PC-3 (cell line): Measurements from ENCODE around the gene ERG28. TPM values are rescaled to one million over a fixed set of nuclear protein-coding genes. Genes with fewer than 3 reads are reported as not detected.

Source experiments
- ATAC-seq: fragments of 200-7000 bp; cut with Tn5 transposase; 2 replicates; pipeline ENCODE4 v1.9.1; 2020; ENCODE audit warnings: mild to moderate bottlenecking, moderate library complexity
- BruUV-seq: library from RNA; stranded (reverse); fragments of 400-500 nt; replicated peaks from 2 replicates; lab custom pipeline; 2021; lab: Mats Ljungman, UMichigan
- CTCF ChIA-PET: fragments of 300-600 bp; sonication (Branson Sonifier 250); formaldehyde crosslinking; loops from one replicate; lab custom pipeline; 2022; ENCODE audit warnings: antibody characterized with exemption; lab: Charles Lee
- POLR2A ChIA-PET: fragments of 300-600 bp; sonication (Branson Sonifier 250); formaldehyde crosslinking; loops from one replicate; lab custom pipeline; 2022; ENCODE audit warnings: antibody characterized with exemption; ENCODE audit not compliant: unreplicated experiment; lab: Charles Lee
- DNase-seq: peaks from one replicate; pipeline ENCODE4 v3.0.0-alpha.2; 2015
- H2AFZ ChIP-seq: fragments of 300-600 bp; sonication (generic); 2 replicates; pipeline ENCODE4 v1.6.0; 2016; ENCODE audit warnings: antibody characterized with exemption, low read length
- H3F3A ChIP-seq: fragments of 300-600 bp; sonication (generic); one replicate; pipeline ENCODE4 v1.6.0; 2017; ENCODE audit warnings: antibody characterized with exemption, low read length, control low read depth, mild to moderate bottlenecking; ENCODE audit not compliant: unreplicated experiment
- H3K27ac ChIP-seq: fragments of 300-600 bp; sonication (generic); 2 replicates; pipeline ENCODE4 v1.5.1; 2016; ENCODE audit warnings: mild to moderate bottlenecking, low read length
- H3K27me3 ChIP-seq: fragments of 300-600 bp; sonication (generic); 2 replicates; pipeline ENCODE4 v1.6.1; 2016; ENCODE audit warnings: low read length, mixed read lengths
- H3K36me3 ChIP-seq: fragments of 300-600 bp; sonication (generic); 2 replicates; pipeline ENCODE4 v1.6.1; 2016; ENCODE audit warnings: low read depth, mixed run types, low read length, mixed read lengths
- H3K4me1 ChIP-seq: fragments of 300-600 bp; sonication (generic); 2 replicates; pipeline ENCODE4 v1.5.1; 2016; ENCODE audit warnings: low read length; ENCODE audit not compliant: insufficient read depth
- H3K4me2 ChIP-seq: fragments of 300-600 bp; sonication (generic); 2 replicates; pipeline ENCODE4 v1.6.0; 2016; ENCODE audit warnings: low read length
- H3K4me3 ChIP-seq: fragments of 300-600 bp; sonication (generic); 2 replicates; pipeline ENCODE4 v1.5.1; 2016; ENCODE audit warnings: mild to moderate bottlenecking, low read length, mixed read lengths
- H3K79me2 ChIP-seq: fragments of 300-600 bp; sonication (generic); 2 replicates; pipeline ENCODE4 v1.6.1; 2017; ENCODE audit warnings: low read length, mixed read lengths
- H3K9ac ChIP-seq: fragments of 300-600 bp; sonication (generic); 2 replicates; pipeline ENCODE4 v1.6.0; 2016; ENCODE audit warnings: mild to moderate bottlenecking, low read length
- H3K9me2 ChIP-seq: fragments of 300-600 bp; sonication (generic); replicated peaks from 2 replicates; pipeline ENCODE4 v1.6.1; 2016; ENCODE audit warnings: mixed run types, low read length, mixed read lengths
- H3K9me3 ChIP-seq: fragments of 300-600 bp; sonication (generic); 2 replicates; pipeline ENCODE4 v1.6.1; 2016; ENCODE audit warnings: low read length, mixed read lengths
- H4K20me1 ChIP-seq: fragments of 300-600 bp; sonication (generic); 2 replicates; pipeline ENCODE4 v1.6.1; 2016; ENCODE audit warnings: low read length, mixed read lengths
- CTCF ChIP-seq: fragments of 300-600 bp; sonication (generic); conservative IDR thresholded peaks from 2 replicates; pipeline ENCODE4 v1.5.1; 2017; ENCODE audit warnings: antibody characterized with exemption, low read depth, mild to moderate bottlenecking, low read length
- EZH2 ChIP-seq: fragments of 300-600 bp; sonication (generic); IDR thresholded peaks from one replicate; pipeline ENCODE4 v1.6.1; 2017; ENCODE audit warnings: antibody characterized with exemption, mild to moderate bottlenecking, low read length; ENCODE audit not compliant: unreplicated experiment
- EZH2phosphoT487 ChIP-seq: fragments of 300-600 bp; sonication (generic); IDR thresholded peaks from 2 replicates; pipeline ENCODE4 v1.6.1; 2018; ENCODE audit warnings: mild to moderate bottlenecking, antibody characterized with exemption, low read length, borderline replicate concordance
- intact Hi-C: fragments of 100-400 bp; cut with micrococcal nuclease; formaldehyde crosslinking; loops from 2 replicates; pipeline ENCODE4 v1.9.0; 2023
- total RNA-seq: library from RNA; depleted of rRNA; stranded (reverse); fragments of >200 nt; gene quantifications from 2 replicates; pipeline ENCODE4 v1.2.3, GENCODE V29; 2014

Gene ERG28
- total RNA-seq, 1 experiment from 2014 or later = 13.9 TPM

DNA sequence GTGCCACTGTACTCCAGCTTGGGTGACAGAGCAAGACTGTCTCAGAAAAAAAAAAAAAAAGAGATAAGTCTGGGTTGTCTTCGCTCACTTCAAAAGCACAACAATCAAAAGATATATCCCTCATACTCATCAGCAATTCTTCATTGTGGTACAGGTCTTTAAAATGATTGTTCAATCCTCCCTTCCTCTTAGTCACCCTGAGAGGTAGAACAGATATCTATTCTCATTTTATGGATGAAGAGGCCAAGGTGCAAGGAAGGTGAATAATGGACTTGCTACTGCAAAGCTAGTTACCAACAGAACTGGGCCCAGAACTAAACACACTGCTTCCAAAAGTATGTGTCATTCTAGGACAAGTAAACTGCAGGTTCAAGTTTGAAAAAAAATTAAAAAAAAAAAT is 7.1 kb downstream of the ERG28 start:
- H3K36me3 ChIP-seq = peaks cover 30% of the 10 kb centered on the region; the same call in 1 of the 2 replicates
- no peaks in the 10 kb centered on the region for H4K20me1 ChIP-seq
- intact Hi-C loops = loop anchor here (10.0 kb wide), 1 partner anchor 349 kb away; no protein-coding TSS in a partner anchor
- H3K4me3 ChIP-seq = no peak overlapping the region
- no peak for DNase-seq
- H3K9me3 ChIP-seq = no peaks in the 10 kb centered on the region
- H3F3A ChIP-seq = no peaks in the 10 kb centered on the region
- H3K4me2 ChIP-seq = no peak overlapping the region
- ATAC-seq = no peak
- H3K4me1 ChIP-seq = peaks cover 18% of the 10 kb centered on the region
- no peak overlapping the region for H3K27ac ChIP-seq
- no peak overlapping the region for H3K9ac ChIP-seq
- peaks cover 3% of the 10 kb centered on the region; the same call in 1 of the 2 replicates for H3K79me2 ChIP-seq
- BruUV-seq = no TSS peak
- no peak for TF ChIP-seq EZH2
- no peak for TF ChIP-seq CTCF
- no peak for TF ChIP-seq EZH2phosphoT487
- ChIA-PET POLR2A (interaction anchor here (0.6 kb wide), 1 partner anchor 76 kb away, joined by 3 read pairs; no protein-coding TSS in a partner anchor), CTCF (interaction anchor here (0.7 to 1.8 kb wide), 2 partner anchors 76 to 181 kb away, joined by 3 to 30 read pairs; partner anchors contain the start of gene FLVCR2)
- no peak overlapping the region for H2AFZ ChIP-seq
- H3K27me3 ChIP-seq = no peaks in the 10 kb centered on the region
- no peaks in the 10 kb centered on the region for H3K9me2 ChIP-seq

- H3K27ac ChIP-seq = no peak overlapping the region
- H3K4me3 ChIP-seq = no peak overlapping the region
- no peaks in the 10 kb centered on the region for H3K79me2 ChIP-seq
- no peak overlapping the region for H3K9ac ChIP-seq
- POLR2A ChIA-PET = no interaction called here
- H3K36me3 ChIP-seq = peaks cover 22% of the 10 kb centered on the region; the same call in 1 of the 2 replicates
- H3K9me3 ChIP-seq = no peaks in the 10 kb centered on the region
- ATAC-seq (no peak), DNase-seq (no peak)
- no peak overlapping the region for H2AFZ ChIP-seq
- no peaks in the 10 kb centered on the region for H3K27me3 ChIP-seq
- TF ChIP-seq CTCF (no peak), EZH2 (no peak), EZH2phosphoT487 (no peak)
- intact Hi-C loops = loop anchor here (10.0 kb wide), 1 partner anchor 346 kb away; no protein-coding TSS in a partner anchor
- no TSS peak for BruUV-seq
- H3K9me2 ChIP-seq = no peaks in the 10 kb centered on the region
- no peaks in the 10 kb centered on the region for H3F3A ChIP-seq
- no peaks in the 10 kb centered on the region for H4K20me1 ChIP-seq
- CTCF ChIA-PET = no interaction called here
- H3K4me1 ChIP-seq = peaks cover 46% of the 10 kb centered on the region
- H3K4me2 ChIP-seq = no peak overlapping the region
Measured at GRCh38 chr14:75650253-75651058, 10.2 kb downstream of the ERG28 start.

- no TSS peak for BruUV-seq
- ChIA-PET CTCF (no interaction called here), POLR2A (no interaction called here)
- Histone ChIP-seq H3K79me2 (no peaks in the 10 kb centered on the region), H2AFZ (no peak overlapping the region), H3K9me3 (no peaks in the 10 kb centered on the region), H3K4me1 (peaks cover 46% of the 10 kb centered on the region), H3K9me2 (no peaks in the 10 kb centered on the region), H3K36me3 (peaks cover 22% of the 10 kb centered on the region; the same call in 1 of the 2 replicates), H3K27ac (no peak overlapping the region), H4K20me1 (no peaks in the 10 kb centered on the region), H3K4me3 (no peak overlapping the region), H3K4me2 (no peak overlapping the region), H3F3A (no peaks in the 10 kb centered on the region), H3K9ac (no peak overlapping the region), H3K27me3 (no peaks in the 10 kb centered on the region)
- no peak for ATAC-seq
- no peak for DNase-seq
- intact Hi-C loops = loop anchor here (10.0 kb wide), 1 partner anchor 345 kb away; no protein-coding TSS in a partner anchor
- TF ChIP-seq EZH2phosphoT487 (no peak), CTCF (no peak), EZH2 (no peak)
Measured at GRCh38 chr14:75649773-75650172, 10.9 kb downstream of the ERG28 start.
